ENCODE data around the gene FSTL4. TPM values are rescaled to one million over a fixed set of nuclear protein-coding genes. Genes with fewer than 3 reads are reported as not detected.

Gene FSTL4
- polyA plus RNA-seq, 1 of the 3 experiments (the other 2 are of a cell fraction): not detected

GRCh38 chr5:133459474-133460160, 152.7 kb downstream of the FSTL4 start:
- Histone ChIP-seq H2AFZ (ENCODE audit: low read depth) (no peak overlapping the region), H3K9me2 (no peaks in the 10 kb centered on the region), H3K4me3 (ENCODE audit: low read depth in 2 of 2, low read length in 1 of 2) (no peak overlapping the region), H3K27me3 (ENCODE audit: insufficient read depth) (no peaks in the 10 kb centered on the region), H3K79me2 (ENCODE audit: insufficient read depth) (no peaks in the 10 kb centered on the region), H3F3A (replicated peaks; ENCODE audit: insufficient read depth) (peaks cover 19% of the 10 kb centered on the region), H3K4me1 (ENCODE audit: control insufficient read depth in 1 of 2, insufficient read depth in 2 of 2, low read depth in 1 of 2, low read length in 1 of 2) (peaks cover 15 to 43% of the 10 kb centered on the region in 2 experiments), H3K9me3 (no peaks in the 10 kb centered on the region), H3K4me2 (no peak overlapping the region), H3K27ac (ENCODE audit: low read depth in 2 of 2, low read length in 1 of 2) (no peak overlapping the region), H3K9ac (no peak overlapping the region), H4K20me1 (ENCODE audit: insufficient read depth) (no peaks in the 10 kb centered on the region), H3K36me3 (replicated peaks in 1 of 2; ENCODE audit: control insufficient read depth in 1 of 2, insufficient read depth in 2 of 2, low read length in 1 of 2) (no peaks in the 10 kb centered on the region)
- DNase-seq: peak; percentile 52
- ChIA-PET POLR2A (no interaction called here), CTCF (interaction anchor here (0.7 to 2.8 kb wide), 17 partner anchors 10 to 486 kb away, joined by 3 to 23 read pairs (median 4); no protein-coding TSS in a partner anchor)
- WGBS (ENCODE audit: low lambda C conversion rate): 79% methylated on average over 7 of the region's 7 CpGs
- TF ChIP-seq EP300 (IDR thresholded peaks at IDR 0.05; ENCODE audit: borderline replicate concordance in 1 of 2, low read depth in 1 of 2, low read length in 1 of 2) (peak in 1 of 2 experiments; percentile 65; a peak in 2 of 4 replicates), GATA2 (CRISPR knock-in tag; IDR thresholded peaks at IDR 0.05) (peak; percentile 41)
- TF ChIP-seq, protein P1, sequence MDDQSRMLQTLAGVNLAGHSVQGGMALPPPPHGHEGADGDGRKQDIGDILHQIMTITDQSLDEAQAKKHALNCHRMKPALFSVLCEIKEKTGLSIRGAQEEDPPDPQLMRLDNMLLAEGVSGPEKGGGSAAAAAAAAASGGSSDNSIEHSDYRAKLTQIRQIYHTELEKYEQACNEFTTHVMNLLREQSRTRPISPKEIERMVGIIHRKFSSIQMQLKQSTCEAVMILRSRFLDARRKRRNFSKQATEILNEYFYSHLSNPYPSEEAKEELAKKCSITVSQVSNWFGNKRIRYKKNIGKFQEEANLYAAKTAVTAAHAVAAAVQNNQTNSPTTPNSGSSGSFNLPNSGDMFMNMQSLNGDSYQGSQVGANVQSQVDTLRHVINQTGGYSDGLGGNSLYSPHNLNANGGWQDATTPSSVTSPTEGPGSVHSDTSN (IDR thresholded peaks at IDR 0.05): no peak

DNA sequence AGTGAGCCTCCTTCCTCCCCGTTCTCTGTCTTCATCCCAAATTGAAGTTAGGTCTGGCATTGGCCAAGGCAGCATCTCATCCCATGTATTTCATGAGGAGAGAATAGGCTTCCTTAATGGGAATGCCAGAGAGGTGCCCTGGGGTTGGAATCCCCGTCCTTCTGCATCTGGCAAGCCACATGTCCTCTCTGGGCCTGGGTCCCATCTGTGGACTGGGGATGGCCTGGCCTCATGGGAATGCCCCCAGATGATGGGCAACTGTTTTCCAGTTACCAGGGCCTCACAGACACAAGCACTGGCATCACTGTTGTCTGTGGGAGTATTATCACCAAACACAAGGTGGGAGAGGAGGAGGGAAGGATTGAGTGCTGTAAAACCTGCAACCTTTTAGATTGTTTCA, 153.9 kb downstream of the FSTL4 start:
- Histone ChIP-seq H3K9me3 (no peaks in the 10 kb centered on the region), H4K20me1 (ENCODE audit: insufficient read depth) (no peaks in the 10 kb centered on the region), H3K27ac (ENCODE audit: low read depth in 2 of 2, low read length in 1 of 2) (peak overlapping the region; percentile 53 to 79), H3K36me3 (replicated peaks in 1 of 2; ENCODE audit: control insufficient read depth in 1 of 2, insufficient read depth in 2 of 2, low read length in 1 of 2) (no peaks in the 10 kb centered on the region), H2AFZ (ENCODE audit: low read depth) (no peak overlapping the region), H3K27me3 (ENCODE audit: insufficient read depth) (no peaks in the 10 kb centered on the region), H3F3A (replicated peaks; ENCODE audit: insufficient read depth) (peaks cover 19% of the 10 kb centered on the region), H3K4me2 (peak overlapping the region; percentile 17; the same call in 1 of the 2 replicates), H3K9ac (no peak overlapping the region), H3K79me2 (ENCODE audit: insufficient read depth) (no peaks in the 10 kb centered on the region), H3K4me1 (ENCODE audit: control insufficient read depth in 1 of 2, insufficient read depth in 2 of 2, low read depth in 1 of 2, low read length in 1 of 2) (peaks cover 15 to 52% of the 10 kb centered on the region in 2 experiments), H3K4me3 (ENCODE audit: low read depth in 2 of 2, low read length in 1 of 2) (no peak overlapping the region), H3K9me2 (no peaks in the 10 kb centered on the region)
- TF ChIP-seq CHD2 (IDR thresholded peaks at IDR 0.05; ENCODE audit: low read length, partially characterized antibody) (peak; percentile 65), GATA2 (CRISPR knock-in tag; IDR thresholded peaks at IDR 0.05) (peak; percentile 14; the same call in 1 of the 2 replicates), EP300 (IDR thresholded peaks at IDR 0.05; ENCODE audit: borderline replicate concordance in 1 of 2, low read depth in 1 of 2, low read length in 1 of 2) (peak in 1 of 2 experiments; percentile 59; a peak in 1 of 4 replicates), RCOR1 (IDR thresholded peaks at IDR 0.05; ENCODE audit: low read length) (peak; percentile 87), ELF1 (IDR thresholded peaks at IDR 0.05) (no peak), USF2 (IDR thresholded peaks at IDR 0.05; ENCODE audit: borderline replicate concordance, low read depth, low read length) (no peak), TAF1 (IDR thresholded peaks at IDR 0.05; ENCODE audit: borderline replicate concordance, low read depth, low read length) (no peak), FOXM1 (IDR thresholded peaks at IDR 0.05; ENCODE audit: low read depth) (no peak), POLR2AphosphoS5 (IDR thresholded peaks at IDR 0.05; ENCODE audit: low read depth, low read length) (no peak), RXRA (IDR thresholded peaks at IDR 0.05; ENCODE audit: borderline replicate concordance, low read depth) (no peak)
- ChIA-PET CTCF (interaction anchor here (1.1 to 2.5 kb wide), 7 partner anchors 33 to 486 kb away, joined by 3 to 9 read pairs (median 5); no protein-coding TSS in a partner anchor), POLR2A (no interaction called here)
- WGBS (ENCODE audit: low lambda C conversion rate): 45% methylated on average over 2 of the region's 2 CpGs
- peak; percentile 78 for DNase-seq

All from SK-N-SH (cell line).